ENCODE results near the gene RNF14. TPM values are rescaled to one million over a fixed set of nuclear protein-coding genes. Genes with fewer than 3 reads are reported as not detected.

The RNF14 gene
- polyA plus RNA-seq, 1 of the 3 experiments (the other 2 are of a cell fraction): 24.5 TPM

DNA sequence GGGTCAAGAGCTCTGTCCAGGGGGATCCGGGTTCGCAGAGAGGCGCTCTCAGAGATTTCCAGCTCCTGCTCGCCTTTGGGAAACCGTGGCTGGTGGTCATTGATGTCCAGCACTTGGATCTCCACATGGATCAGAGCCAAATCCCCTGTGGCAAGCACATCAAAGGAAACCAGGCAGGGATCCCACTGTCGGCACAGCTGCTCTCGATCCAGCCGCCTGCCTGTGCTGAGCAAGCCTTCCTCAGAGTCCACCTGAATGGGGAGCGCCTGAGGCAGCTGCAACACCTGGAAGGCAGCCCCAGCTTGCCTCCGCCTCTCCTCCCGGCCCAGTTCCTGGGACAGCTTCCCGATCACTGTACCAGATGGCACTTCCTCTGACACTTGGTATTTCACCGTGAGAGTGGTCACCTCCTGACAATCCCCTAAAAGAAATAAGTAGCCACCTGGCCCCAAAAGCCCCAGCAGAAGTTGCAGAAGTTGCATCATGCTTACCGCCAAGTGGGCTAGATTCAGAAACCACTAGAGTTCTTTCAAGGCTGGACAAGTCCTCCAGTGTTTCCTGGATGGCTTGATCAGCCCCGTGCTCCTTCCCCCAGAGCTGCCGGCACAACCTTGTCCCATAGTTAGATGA lies 11.4 kb upstream of the RNF14 start:
- no peaks in the 10 kb centered on the region for H3K36me3 ChIP-seq (replicated peaks in 1 of 2; ENCODE audit: control insufficient read depth in 1 of 2, insufficient read depth in 2 of 2, low read length in 1 of 2)
- H3K27me3 ChIP-seq (ENCODE audit: insufficient read depth): no peaks in the 10 kb centered on the region
- H3K4me3 ChIP-seq (ENCODE audit: low read depth in 2 of 2, low read length in 1 of 2): no peak overlapping the region
- H2AFZ ChIP-seq (ENCODE audit: low read depth): no peak overlapping the region
- H3K9me3 ChIP-seq: no peaks in the 10 kb centered on the region
- peaks cover 0 to 17% of the 10 kb centered on the region in 2 experiments; a peak in 2 of 4 replicates for H3K4me1 ChIP-seq (ENCODE audit: control insufficient read depth in 1 of 2, insufficient read depth in 2 of 2, low read depth in 1 of 2, low read length in 1 of 2)
- H3F3A ChIP-seq (replicated peaks; ENCODE audit: insufficient read depth): no peaks in the 10 kb centered on the region
- ChIA-PET POLR2A (no interaction called here), CTCF (interaction anchor here (0.9 to 9.7 kb wide), 11 partner anchors 13 to 292 kb away, joined by 3 to 325 read pairs (median 47); partner anchors contain the start of genes PCDH1 and RNF14)
- H4K20me1 ChIP-seq (ENCODE audit: insufficient read depth): no peaks in the 10 kb centered on the region
- no peak overlapping the region for H3K9ac ChIP-seq
- no peak overlapping the region for H3K27ac ChIP-seq (ENCODE audit: low read depth in 2 of 2, low read length in 1 of 2)
- WGBS (ENCODE audit: low lambda C conversion rate): 68% methylated on average over 11 of the region's 16 CpGs
- DNase-seq: peak; percentile 42
- H3K9me2 ChIP-seq: no peaks in the 10 kb centered on the region
- H3K79me2 ChIP-seq (ENCODE audit: insufficient read depth): no peaks in the 10 kb centered on the region
- no peak overlapping the region for H3K4me2 ChIP-seq
- TF ChIP-seq RCOR1 (IDR thresholded peaks at IDR 0.05; ENCODE audit: low read length) (no peak), SMC3 (IDR thresholded peaks at IDR 0.05; ENCODE audit: low read depth, low read length) (no peak), NRF1 (IDR thresholded peaks at IDR 0.05; ENCODE audit: low read depth, low read length) (no peak), FOXM1 (IDR thresholded peaks at IDR 0.05; ENCODE audit: low read depth) (no peak), EZH2phosphoT487 (IDR thresholded peaks at IDR 0.05; ENCODE audit: borderline replicate concordance, low read depth) (no peak), RAD21 (IDR thresholded peaks at IDR 0.05; ENCODE audit: low read length) (no peak), FOXJ3 (CRISPR knock-in tag; IDR thresholded peaks at IDR 0.05) (no peak), JUND (IDR thresholded peaks at IDR 0.05) (no peak), RXRA (IDR thresholded peaks at IDR 0.05; ENCODE audit: borderline replicate concordance, low read depth) (no peak), GABPA (IDR thresholded peaks at IDR 0.05; ENCODE audit: low read depth) (no peak), YY1 (IDR thresholded peaks at IDR 0.05; ENCODE audit: low read depth) (no peak), GATA2 (CRISPR knock-in tag; IDR thresholded peaks at IDR 0.05) (no peak), MEF2A (IDR thresholded peaks at IDR 0.05; ENCODE audit: borderline replicate concordance, low read depth) (no peak)
- TF ChIP-seq, protein P1, sequence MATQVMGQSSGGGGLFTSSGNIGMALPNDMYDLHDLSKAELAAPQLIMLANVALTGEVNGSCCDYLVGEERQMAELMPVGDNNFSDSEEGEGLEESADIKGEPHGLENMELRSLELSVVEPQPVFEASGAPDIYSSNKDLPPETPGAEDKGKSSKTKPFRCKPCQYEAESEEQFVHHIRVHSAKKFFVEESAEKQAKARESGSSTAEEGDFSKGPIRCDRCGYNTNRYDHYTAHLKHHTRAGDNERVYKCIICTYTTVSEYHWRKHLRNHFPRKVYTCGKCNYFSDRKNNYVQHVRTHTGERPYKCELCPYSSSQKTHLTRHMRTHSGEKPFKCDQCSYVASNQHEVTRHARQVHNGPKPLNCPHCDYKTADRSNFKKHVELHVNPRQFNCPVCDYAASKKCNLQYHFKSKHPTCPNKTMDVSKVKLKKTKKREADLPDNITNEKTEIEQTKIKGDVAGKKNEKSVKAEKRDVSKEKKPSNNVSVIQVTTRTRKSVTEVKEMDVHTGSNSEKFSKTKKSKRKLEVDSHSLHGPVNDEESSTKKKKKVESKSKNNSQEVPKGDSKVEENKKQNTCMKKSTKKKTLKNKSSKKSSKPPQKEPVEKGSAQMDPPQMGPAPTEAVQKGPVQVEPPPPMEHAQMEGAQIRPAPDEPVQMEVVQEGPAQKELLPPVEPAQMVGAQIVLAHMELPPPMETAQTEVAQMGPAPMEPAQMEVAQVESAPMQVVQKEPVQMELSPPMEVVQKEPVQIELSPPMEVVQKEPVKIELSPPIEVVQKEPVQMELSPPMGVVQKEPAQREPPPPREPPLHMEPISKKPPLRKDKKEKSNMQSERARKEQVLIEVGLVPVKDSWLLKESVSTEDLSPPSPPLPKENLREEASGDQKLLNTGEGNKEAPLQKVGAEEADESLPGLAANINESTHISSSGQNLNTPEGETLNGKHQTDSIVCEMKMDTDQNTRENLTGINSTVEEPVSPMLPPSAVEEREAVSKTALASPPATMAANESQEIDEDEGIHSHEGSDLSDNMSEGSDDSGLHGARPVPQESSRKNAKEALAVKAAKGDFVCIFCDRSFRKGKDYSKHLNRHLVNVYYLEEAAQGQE (IDR thresholded peaks at IDR 0.05; ENCODE audit: low read depth, low read length): no peak
- TF ChIP-seq, protein P2, sequence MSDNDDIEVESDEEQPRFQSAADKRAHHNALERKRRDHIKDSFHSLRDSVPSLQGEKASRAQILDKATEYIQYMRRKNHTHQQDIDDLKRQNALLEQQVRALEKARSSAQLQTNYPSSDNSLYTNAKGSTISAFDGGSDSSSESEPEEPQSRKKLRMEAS (IDR thresholded peaks at IDR 0.05; ENCODE audit: low read depth): no peak
- TF ChIP-seq, protein P3, sequence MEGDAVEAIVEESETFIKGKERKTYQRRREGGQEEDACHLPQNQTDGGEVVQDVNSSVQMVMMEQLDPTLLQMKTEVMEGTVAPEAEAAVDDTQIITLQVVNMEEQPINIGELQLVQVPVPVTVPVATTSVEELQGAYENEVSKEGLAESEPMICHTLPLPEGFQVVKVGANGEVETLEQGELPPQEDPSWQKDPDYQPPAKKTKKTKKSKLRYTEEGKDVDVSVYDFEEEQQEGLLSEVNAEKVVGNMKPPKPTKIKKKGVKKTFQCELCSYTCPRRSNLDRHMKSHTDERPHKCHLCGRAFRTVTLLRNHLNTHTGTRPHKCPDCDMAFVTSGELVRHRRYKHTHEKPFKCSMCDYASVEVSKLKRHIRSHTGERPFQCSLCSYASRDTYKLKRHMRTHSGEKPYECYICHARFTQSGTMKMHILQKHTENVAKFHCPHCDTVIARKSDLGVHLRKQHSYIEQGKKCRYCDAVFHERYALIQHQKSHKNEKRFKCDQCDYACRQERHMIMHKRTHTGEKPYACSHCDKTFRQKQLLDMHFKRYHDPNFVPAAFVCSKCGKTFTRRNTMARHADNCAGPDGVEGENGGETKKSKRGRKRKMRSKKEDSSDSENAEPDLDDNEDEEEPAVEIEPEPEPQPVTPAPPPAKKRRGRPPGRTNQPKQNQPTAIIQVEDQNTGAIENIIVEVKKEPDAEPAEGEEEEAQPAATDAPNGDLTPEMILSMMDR (IDR thresholded peaks at IDR 0.05): no peak
- TF ChIP-seq, protein P4, sequence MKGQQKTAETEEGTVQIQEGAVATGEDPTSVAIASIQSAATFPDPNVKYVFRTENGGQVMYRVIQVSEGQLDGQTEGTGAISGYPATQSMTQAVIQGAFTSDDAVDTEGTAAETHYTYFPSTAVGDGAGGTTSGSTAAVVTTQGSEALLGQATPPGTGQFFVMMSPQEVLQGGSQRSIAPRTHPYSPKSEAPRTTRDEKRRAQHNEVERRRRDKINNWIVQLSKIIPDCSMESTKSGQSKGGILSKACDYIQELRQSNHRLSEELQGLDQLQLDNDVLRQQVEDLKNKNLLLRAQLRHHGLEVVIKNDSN (IDR thresholded peaks at IDR 0.05; ENCODE audit: borderline replicate concordance, low read depth): no peak
- TF ChIP-seq, protein P5, sequence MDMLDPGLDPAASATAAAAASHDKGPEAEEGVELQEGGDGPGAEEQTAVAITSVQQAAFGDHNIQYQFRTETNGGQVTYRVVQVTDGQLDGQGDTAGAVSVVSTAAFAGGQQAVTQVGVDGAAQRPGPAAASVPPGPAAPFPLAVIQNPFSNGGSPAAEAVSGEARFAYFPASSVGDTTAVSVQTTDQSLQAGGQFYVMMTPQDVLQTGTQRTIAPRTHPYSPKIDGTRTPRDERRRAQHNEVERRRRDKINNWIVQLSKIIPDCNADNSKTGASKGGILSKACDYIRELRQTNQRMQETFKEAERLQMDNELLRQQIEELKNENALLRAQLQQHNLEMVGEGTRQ (IDR thresholded peaks at IDR 0.05; ENCODE audit: borderline replicate concordance, low read depth, low read length): no peak

All from SK-N-SH (cell line).